HG03064 (cell line): ENCODE data around the gene TRAP1.

ENCODE experiments used
- ATAC-seq: cut with Tn5 transposase; IDR thresholded peaks from one replicate; pipeline ENCODE4 v1.9.1; 2021; ENCODE audit warnings: low read depth; ENCODE audit not compliant: unreplicated experiment

Gene TRAP1

GRCh38 chr16:3737181-3737580, 19.9 kb upstream of the TRAP1 start:
- ATAC-seq, result no peak

DNA sequence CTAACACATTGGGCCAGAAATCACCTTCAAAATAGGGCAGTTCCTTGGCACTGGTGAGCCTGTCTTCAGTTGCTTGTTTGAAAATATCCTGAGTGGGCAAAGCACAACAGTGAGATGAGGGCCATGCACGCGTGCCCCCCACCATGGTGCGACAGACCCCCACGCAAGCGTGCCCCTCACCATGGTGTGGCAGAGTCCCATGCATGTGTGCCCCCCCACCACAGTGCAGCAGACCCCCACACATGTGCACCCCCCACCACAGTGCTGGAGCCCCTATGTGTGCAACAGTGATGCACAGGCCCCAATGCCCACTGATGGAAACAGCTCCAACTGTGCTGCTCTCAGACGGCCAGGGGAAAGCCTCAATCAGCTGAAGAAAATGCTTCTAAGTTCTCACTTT, 18.8 kb upstream of the TRAP1 start:
- ATAC-seq, result no peak

- no peak for ATAC-seq
These were observed 18.2 kb upstream of the TRAP1 start for GRCh38 chr16:3735541-3735940.

- no peak for ATAC-seq
These were observed 17.5 kb upstream of the TRAP1 start for GRCh38 chr16:3734758-3735221.

- no peak for ATAC-seq
These were observed 16.9 kb upstream of the TRAP1 start for GRCh38 chr16:3734084-3734757.

DNA sequence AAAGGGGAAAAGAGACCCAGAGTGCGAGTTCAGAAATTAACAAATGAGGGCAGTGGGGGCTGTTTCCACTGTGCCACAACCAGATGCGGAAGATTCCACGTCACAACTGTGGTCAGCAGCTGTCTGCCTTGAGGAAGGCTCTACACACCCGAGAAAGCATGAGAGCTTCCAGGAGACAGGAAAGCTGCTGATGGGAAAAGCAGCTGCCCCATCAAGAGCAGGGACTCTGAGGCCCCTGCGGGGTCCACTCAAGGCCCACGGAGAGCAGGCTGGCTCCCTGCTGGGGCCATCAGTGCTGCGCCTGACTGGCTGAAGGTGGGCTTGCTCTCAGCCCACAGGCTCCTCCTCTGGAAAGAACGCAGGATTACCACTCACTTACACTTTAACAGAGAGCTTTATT, 14.8 kb upstream of the TRAP1 start:
- no peak for ATAC-seq

GRCh38 chr16:3731126-3731935, 14.0 kb upstream of the TRAP1 start:
- ATAC-seq, result no peak

DNA sequence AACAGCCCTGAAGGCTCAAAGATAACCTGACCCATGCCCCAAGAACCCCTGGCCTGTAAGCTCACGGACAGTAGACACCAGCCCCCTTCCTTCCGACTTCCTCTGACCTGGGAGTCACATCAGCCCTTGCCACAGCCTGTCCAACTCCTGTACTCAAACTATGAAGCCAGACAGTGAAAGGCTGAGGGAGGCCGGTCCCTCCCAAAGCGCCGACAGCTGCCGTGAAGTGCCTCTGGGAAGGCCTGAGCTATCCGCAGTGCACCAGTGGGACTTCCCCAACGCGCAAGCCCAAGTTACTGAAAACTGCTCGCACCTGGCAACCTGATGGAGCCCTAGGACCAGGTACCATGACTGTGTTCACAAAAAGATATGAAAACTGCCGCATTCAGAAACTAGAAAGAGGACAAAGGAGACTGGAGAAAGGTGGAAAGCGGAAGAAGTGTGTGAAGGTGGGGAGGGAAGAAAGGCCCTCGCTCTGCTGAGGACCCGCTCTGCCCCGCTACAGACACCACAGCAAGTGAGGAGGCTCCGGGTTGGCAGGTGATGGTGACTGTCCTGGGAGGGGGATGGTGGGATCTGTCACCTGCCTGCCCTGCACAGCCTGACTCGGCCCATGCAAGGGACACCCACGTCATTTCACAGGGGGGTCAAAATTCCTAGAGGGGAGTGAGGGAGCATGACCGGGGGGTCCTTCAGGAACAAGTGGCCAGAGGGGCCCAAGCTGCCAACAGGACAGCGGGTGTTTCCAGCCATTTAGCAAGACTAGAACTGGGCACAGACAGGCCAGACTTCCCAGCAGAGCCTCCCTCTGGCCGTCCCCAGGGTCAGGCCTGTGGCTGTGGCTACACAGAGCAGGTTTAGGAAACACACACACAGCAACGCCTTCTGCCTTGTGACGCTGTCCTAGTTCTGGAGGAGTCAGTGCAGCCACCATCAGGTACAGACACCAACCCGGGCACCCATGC, 13.1 kb upstream of the TRAP1 start:
- no peak for ATAC-seq

DNA sequence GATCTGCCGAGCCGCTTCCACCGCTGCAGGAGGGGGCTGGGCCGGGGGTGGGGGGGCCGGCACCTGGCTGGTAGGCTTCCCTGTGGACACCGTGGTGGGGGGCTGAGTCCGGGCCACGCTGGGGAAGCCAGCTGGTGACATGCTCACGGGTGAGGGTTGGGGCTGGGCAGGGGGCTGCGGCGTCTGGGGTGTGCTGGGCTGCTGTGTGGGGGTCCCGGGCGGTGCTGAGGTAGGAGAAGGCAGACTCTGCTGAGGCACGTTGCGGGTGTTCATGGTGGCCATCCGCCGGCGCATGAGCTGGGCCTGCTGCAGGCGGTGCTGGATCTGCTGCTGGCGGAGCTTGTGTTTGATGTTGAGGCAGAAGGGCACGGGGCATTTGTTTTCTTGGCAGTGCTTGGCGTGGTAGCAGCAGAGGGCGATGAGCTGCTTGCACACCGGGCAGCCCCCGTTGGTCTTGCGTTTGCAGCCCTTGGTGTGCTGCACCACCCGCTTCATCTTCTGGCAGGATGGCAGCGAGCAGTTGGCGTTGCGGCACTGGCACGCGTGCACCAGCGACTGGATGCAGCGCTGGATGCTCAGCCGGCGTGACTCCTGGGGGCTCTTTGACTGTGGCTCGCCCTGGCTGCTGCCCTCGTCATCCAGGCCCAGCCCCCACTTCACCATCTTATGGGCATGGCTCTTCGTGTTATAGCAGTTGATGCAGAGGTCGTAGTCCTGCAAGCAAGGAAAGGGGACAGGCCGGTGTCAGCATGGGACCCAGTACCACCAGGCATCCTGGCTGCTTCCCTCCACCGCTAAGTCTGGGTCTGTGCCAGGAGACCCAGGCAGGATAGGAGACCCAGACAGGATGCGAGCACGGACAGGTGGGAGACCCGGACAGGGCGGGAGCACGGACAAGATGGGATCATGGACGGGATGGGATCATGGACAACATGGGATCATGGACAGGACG, 12.1 kb upstream of the TRAP1 start:
- no peak for ATAC-seq

DNA sequence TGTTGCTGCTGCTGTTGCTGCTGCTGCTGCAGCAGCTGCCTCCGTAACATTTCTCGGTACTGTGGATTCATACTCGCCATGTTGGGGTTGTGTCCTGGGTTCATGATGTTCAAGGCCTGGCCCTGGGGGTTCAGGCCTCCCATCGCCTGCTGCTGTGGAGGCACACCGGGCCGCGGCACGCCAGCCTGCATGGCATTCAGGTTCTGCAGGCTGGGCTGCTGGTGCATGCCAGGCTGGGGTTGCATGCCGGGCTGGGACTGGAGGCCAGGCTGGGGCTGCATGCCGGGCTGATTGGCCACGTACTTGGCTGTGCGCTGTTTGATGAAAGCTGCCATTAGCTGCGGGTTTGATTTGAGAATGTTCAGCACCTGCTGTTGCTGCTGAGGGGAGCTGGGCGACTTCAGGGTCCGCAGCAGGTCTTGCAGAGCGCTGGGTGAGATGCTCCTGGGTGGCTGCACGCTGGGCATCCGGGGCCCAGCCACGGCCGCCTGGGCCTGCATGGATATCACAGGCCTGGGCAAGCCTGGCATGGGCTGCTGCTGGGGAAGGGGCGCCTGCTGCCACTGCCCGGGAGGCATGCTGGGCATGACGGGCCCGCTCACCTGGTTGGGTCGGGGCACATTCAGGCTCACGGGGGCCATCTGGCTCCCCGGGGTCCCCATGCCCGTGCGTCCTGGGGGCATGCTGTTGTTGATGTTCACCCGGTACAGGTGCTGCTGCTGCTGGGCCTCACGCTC, 11.3 kb upstream of the TRAP1 start:
- ATAC-seq, result no peak

- no peak for ATAC-seq
These were observed 10.6 kb upstream of the TRAP1 start for GRCh38 chr16:3727806-3728381.

DNA sequence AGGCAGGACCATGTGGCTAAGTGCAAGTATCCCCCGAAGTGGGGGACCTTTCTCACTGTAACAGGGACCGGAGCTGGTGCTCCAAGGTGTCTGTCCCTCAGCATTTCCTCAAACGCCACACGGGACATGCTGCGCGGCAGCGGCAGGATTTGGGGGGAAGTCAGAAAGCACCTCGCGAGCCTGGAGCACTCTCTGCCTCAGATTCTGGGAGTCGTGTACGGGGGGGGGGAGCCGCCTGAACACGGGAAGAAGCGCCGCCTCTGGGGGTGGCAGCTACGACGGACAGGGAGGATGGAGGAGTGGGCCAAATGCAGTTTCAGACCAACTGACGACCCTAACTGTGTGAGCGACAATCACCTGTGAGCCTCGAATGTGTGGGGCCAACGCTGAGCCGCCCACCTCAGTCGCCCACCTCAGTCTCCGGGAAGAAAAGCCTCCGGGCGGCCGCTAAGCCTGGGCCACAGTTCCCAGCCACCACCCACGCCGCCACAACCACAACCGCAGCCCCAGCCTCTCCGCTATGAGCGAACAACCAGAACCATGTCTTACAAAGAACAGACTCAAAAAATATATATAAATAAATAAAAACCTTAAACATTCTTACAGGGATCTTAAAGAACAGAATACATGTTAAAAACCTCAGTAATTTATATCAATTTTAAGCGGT, 8.8 kb upstream of the TRAP1 start:
- ATAC-seq, result no peak

DNA sequence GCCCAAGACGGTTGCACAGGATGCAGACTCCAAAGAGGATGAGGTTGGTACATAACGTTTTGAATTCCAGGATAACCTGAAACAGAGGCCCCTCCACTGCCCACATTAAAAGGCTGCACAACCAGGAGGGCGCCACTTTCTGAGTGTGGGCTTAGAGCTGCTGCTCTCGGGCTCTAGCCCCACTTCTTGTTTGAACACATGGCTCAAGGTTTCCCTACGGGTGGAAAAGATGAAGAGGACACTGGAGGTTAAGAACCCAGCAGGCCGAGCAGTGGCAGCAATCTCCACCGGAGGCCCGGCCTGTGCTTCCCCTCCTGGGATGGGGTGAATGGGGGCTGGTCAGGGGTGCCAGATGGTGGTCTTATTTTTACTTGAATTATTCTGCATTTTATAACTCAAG, 8.0 kb upstream of the TRAP1 start:
- no peak for ATAC-seq

- ATAC-seq, result no peak
These were observed 5.2 kb upstream of the TRAP1 start for GRCh38 chr16:3722508-3722907.

DNA sequence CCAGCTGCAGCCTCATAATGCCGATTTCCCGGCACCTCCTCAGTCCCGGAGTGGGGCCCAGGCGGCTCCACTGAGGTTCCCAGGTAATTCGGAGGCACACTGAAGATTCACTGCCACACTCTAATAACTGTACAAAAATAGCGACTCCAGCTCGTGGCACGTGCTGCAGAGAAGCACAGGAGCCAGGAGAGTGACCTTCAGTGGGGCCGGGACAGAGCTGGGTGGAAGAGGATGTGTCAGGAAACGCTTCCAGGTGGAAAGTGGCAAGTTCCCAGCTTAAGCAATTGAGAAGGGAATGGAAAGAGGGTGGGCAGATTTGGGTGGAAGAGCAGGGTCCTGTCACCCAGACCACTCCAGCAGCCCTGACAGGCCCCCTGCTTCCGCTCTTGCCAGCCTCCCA, 3.1 kb upstream of the TRAP1 start:
- ATAC-seq, result no peak

DNA sequence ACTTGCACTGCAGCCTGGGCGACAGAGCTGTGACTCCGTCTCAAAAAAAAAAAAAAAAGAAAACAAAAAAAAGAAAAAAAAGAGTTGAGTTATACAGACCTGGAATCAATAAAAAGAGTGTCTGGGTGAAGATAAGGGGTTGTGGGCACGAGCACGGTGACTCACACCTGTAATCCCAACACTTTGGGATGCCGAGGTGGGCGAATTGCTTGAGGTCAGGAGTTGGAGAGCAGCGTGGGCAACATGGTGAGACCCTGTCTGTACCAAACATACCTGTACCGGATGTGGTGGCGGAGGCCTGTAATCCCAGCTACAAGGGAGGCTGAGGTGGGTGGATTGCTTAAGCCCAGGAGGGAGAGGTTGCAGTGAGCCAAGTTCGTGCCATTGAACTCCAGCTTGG, 1.3 kb upstream of the TRAP1 start:
- ATAC-seq, result no peak

- no peak for ATAC-seq
These were observed 681 bp upstream of the TRAP1 start for GRCh38 chr16:3718019-3718391.

DNA sequence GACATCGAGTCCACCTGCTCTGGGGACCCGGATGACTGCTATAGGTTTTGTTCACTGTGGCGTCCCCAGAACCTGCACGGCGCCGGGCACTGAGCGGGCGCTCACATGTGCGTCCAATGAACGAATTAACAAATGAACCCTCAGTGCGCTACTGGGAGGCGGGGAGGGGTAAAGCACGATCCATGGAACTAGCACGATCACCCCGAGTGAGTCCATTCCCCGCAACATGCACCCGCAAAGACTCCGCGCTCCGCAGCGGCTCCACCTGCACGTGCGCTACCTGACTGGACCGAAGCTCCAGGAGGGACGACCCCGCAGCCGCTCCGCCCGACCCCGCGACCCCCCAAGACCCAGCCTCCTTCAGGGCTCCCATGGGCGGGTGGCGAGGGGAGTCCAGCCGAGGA, 491 bp downstream of the TRAP1 start:
- ATAC-seq, result no peak
